Cardiac fibroblast (primary cell): ENCODE measurements around the gene ELF3.
A peak's percentile ranks its signal among the peaks of the same experiment; 100 is the strongest.

ENCODE experiments used
- DNase-seq, 2 donors: peaks; one replicate each; pipeline versions ENCODE4 v3.0.0 to v3.0.0-alpha.2; 2010; ENCODE audit warnings: low read depth in 2 of 2
- H3K4me3 ChIP-seq, 2 donors: replicated peaks in 1 of 2; 1 replicate in 1 of 2; 2 replicates in 1 of 2; pipeline ENCODE4 v1.5.1; 2011; ENCODE audit warnings: low read depth in 2 of 2, low read length in 2 of 2, mild to moderate bottlenecking in 2 of 2, moderate library complexity in 1 of 2
- CTCF ChIP-seq: IDR thresholded peaks from one replicate; pipeline ENCODE4 v1.5.1; 2011; ENCODE audit warnings: low read depth, mild to moderate bottlenecking, low read length, inconsistent platforms

The ELF3 gene

GRCh38 chr1:201982082-201982622 is 28.2 kb upstream of the ELF3 start:
- DNase-seq, result no peak
- no peak for TF ChIP-seq CTCF
- H3K4me3 ChIP-seq, result peak overlapping the region; percentile 43 to 79

GRCh38 chr1:201982623-201983379 is 27.6 kb upstream of the ELF3 start, which contains the start of gene RNPEP:
Gene RNPEP, plus strand, starts transcription at chr1:201982648. Its CDS starts 19 bp downstream, at chr1:201982667.
- peak; percentile 77 to 79 for DNase-seq
- peak; percentile 9 for TF ChIP-seq CTCF
- peak within 1 kb of the TSS; percentile 64 to 79 for H3K4me3 ChIP-seq

- no peak for DNase-seq
- peak; percentile 0 for TF ChIP-seq CTCF
- H3K4me3 ChIP-seq, result peak overlapping the region; percentile 64 to 79
Observed at GRCh38 chr1:201983380-201983805, 27.0 kb upstream of the ELF3 start.

GRCh38 chr1:201984446-201984845 is 25.9 kb upstream of the ELF3 start:
- DNase-seq, result no peak
- no peak for TF ChIP-seq CTCF
- H3K4me3 ChIP-seq, result no peak overlapping the region

GRCh38 chr1:201985355-201985754 is 25.0 kb upstream of the ELF3 start:
- no peak for TF ChIP-seq CTCF
- H3K4me3 ChIP-seq, result no peak overlapping the region
- DNase-seq, result no peak

GRCh38 chr1:201988601-201989000 is 21.8 kb upstream of the ELF3 start:
- no peak for DNase-seq
- TF ChIP-seq CTCF, result no peak
- no peak overlapping the region for H3K4me3 ChIP-seq
